Uterus (tissue), 4 donors: ENCODE measurements around the gene OR52B6. TPM values are rescaled to one million over a fixed set of nuclear protein-coding genes. Genes with fewer than 3 reads are reported as not detected.

Experiments
- DNase-seq, 2 donors: peaks; one replicate each; pipeline ENCODE4 v3.0.0-alpha.2; 2019 to 2020
- H3K27ac ChIP-seq, 2 donors: fragments of 200-600 bp; sonication (generic); 1 replicate in 1 of 2; 2 replicates in 1 of 2; pipeline ENCODE4 v1.5.1; 2016 to 2018
- H3K27me3 ChIP-seq, 2 donors: fragments of 200-600 bp; sonication (generic); one replicate each; pipeline ENCODE4 v1.5.1; 2018 to 2019; ENCODE audit warnings: control low read depth in 1 of 2
- H3K36me3 ChIP-seq, 2 donors: fragments of 200-600 bp; sonication (generic); one replicate each; pipeline ENCODE4 v1.5.1; 2019; ENCODE audit warnings: control low read depth in 1 of 2
- H3K4me1 ChIP-seq, 2 donors: fragments of 200-600 bp; sonication (generic); one replicate each; pipeline ENCODE4 v1.5.1; 2018 to 2019; ENCODE audit warnings: control low read depth in 1 of 2
- H3K4me3 ChIP-seq, 2 donors: fragments of 200-600 bp; sonication (generic); 1 replicate in 1 of 2; 2 replicates in 1 of 2; pipeline ENCODE4 v1.5.1; 2018 to 2019; ENCODE audit warnings: mild to moderate bottlenecking in 1 of 2
- H3K9me3 ChIP-seq, 2 donors: fragments of 200-600 bp; sonication (generic); one replicate each; pipeline ENCODE4 v1.5.1; 2019; ENCODE audit warnings: control low read depth in 1 of 2
- POLR2A ChIP-seq, 2 donors: fragments of 450-650 bp; IDR thresholded peaks; one replicate each; pipeline ENCODE4 v1.6.1; 2016; ENCODE audit warnings: antibody characterized with exemption in 2 of 2, mild to moderate bottlenecking in 1 of 2, moderate library complexity in 1 of 2
- intact Hi-C: fragments of 100-400 bp; cut with DNase I; formaldehyde crosslinking; loops from one replicate; pipeline ENCODE4 v1.15.1; 2023; ENCODE audit warnings: low total_unique reads
- total RNA-seq, 4 donors: library from RNA; depleted of rRNA in 3 of 4; stranded (reverse); fragments of >200 nt in 3 of 4; gene quantifications; one replicate each; pipeline versions ENCODE4 v1.1.0 to v1.2.4, GENCODE V29; 2014 to 2023
- TF ChIP-seq, protein P1 (sequence below), 4 experiments: fragments of 200-600 bp in 2 of 4; fragments of 450-650 bp in 2 of 4; sonication (generic) in 2 of 4; IDR thresholded peaks; one replicate each; pipeline ENCODE4 v1.5.1; 2016 to 2019; ENCODE audit warnings: antibody characterized with exemption in 4 of 4, mild to moderate bottlenecking in 2 of 4, moderate library complexity in 1 of 4
- donor health status: DM: yes; HTN: yes; CAD: no.

Gene OR52B6
- total RNA-seq, 4 donors from 2014 or later = not detected

DNA sequence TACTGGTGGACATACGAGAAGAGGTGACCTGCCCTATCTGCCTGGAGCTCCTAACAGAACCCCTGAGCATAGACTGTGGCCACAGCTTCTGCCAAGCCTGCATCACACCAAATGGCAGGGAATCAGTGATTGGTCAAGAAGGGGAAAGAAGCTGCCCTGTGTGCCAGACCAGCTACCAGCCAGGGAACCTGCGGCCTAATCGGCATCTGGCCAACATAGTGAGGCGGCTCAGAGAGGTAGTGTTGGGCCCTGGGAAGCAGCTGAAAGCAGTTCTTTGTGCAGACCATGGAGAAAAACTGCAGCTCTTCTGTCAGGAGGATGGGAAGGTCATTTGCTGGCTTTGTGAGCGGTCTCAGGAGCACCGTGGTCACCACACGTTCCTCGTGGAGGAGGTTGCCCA is 22.6 kb downstream of the OR52B6 start:
- Histone ChIP-seq H3K36me3 (no peaks in the 10 kb centered on the region), H3K4me3 (no peak overlapping the region), H3K9me3 (no peaks in the 10 kb centered on the region), H3K27me3 (no peaks in the 10 kb centered on the region), H3K4me1 (no peaks in the 10 kb centered on the region), H3K27ac (no peak overlapping the region)
- TF ChIP-seq, protein P1, sequence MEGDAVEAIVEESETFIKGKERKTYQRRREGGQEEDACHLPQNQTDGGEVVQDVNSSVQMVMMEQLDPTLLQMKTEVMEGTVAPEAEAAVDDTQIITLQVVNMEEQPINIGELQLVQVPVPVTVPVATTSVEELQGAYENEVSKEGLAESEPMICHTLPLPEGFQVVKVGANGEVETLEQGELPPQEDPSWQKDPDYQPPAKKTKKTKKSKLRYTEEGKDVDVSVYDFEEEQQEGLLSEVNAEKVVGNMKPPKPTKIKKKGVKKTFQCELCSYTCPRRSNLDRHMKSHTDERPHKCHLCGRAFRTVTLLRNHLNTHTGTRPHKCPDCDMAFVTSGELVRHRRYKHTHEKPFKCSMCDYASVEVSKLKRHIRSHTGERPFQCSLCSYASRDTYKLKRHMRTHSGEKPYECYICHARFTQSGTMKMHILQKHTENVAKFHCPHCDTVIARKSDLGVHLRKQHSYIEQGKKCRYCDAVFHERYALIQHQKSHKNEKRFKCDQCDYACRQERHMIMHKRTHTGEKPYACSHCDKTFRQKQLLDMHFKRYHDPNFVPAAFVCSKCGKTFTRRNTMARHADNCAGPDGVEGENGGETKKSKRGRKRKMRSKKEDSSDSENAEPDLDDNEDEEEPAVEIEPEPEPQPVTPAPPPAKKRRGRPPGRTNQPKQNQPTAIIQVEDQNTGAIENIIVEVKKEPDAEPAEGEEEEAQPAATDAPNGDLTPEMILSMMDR (IDR thresholded peaks at IDR 0.05) = no peak
- TF ChIP-seq POLR2A (IDR thresholded peaks at IDR 0.05) = no peak
- DNase-seq = no peak
- intact Hi-C loops = no loop called here

DNA sequence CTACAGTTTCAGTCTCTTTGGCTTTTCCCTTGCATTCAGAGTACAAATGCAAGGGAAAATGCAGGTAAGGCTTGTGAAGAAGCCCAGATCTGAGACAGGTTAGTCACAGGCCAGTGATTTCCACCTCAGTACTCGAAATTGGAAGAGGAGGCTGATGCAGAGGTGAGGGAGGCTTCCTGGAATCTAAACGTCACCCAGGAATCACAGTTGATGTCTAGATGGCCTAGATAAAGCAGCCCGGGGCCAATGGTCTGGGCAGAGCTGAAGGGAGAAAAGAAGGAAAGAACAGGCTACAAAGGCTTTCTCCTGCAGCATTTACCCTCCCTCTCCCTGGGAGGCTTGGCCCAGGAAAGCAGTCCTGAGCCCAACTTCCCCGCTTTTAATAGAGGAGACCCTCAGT is 24.2 kb downstream of the OR52B6 start:
- no peak for DNase-seq
- H3K27me3 ChIP-seq = no peaks in the 10 kb centered on the region
- H3K27ac ChIP-seq = no peak overlapping the region
- no peaks in the 10 kb centered on the region for H3K4me1 ChIP-seq
- TF ChIP-seq, protein P1 (IDR thresholded peaks at IDR 0.05) = no peak
- TF ChIP-seq POLR2A (IDR thresholded peaks at IDR 0.05) = no peak
- H3K4me3 ChIP-seq = no peak overlapping the region
- intact Hi-C loops = no loop called here
- no peaks in the 10 kb centered on the region for H3K36me3 ChIP-seq
- no peaks in the 10 kb centered on the region for H3K9me3 ChIP-seq

DNA sequence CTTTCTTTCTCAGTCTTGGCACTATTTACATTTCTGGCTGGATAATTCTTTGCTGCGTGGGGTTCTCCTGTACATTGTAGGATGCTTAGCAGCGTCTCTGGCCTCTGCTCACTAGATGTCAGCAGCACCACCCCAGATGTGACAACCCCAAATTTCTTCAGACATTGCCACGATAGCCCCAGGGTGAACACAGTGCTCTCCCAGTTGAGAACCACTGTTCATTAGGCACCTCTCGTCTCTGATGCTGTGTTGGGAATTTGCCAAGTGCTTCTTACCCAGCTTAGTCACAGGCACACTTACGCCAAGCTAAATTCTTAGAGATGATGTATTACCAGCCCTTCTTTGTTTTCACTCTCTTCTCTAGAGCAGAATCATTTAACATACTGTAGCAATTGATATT is 25.2 kb downstream of the OR52B6 start:
- intact Hi-C loops = no loop called here
- no peak overlapping the region for H3K4me3 ChIP-seq
- H3K4me1 ChIP-seq = no peaks in the 10 kb centered on the region
- H3K9me3 ChIP-seq = no peaks in the 10 kb centered on the region
- no peak overlapping the region for H3K27ac ChIP-seq
- H3K36me3 ChIP-seq = no peaks in the 10 kb centered on the region
- no peak for TF ChIP-seq POLR2A (IDR thresholded peaks at IDR 0.05)
- TF ChIP-seq, protein P1 (IDR thresholded peaks at IDR 0.05) = no peak
- no peaks in the 10 kb centered on the region for H3K27me3 ChIP-seq
- DNase-seq = no peak

DNA sequence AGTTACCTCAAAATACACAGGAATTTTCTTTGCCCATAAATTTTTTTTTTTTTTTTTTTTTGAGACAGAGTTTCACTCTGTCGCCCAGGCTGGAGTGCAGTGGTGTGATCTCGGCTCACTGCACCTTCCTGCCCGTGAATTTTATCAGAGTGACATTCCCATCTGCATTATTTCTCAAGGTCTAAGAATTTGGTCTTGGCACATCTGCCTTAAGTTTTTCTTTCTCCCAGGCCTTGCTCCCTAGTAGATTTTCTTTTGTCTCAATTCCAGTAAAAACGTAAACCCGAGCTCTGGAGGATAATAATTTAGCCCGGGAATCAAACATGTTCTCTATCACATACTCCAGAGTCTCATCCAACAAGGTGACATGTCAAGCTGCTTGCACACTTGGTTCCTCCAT is 28.1 kb downstream of the OR52B6 start:
- H3K4me1 ChIP-seq = no peaks in the 10 kb centered on the region
- no peaks in the 10 kb centered on the region for H3K9me3 ChIP-seq
- DNase-seq = no peak
- intact Hi-C loops = no loop called here
- TF ChIP-seq, protein P1 (IDR thresholded peaks at IDR 0.05) = no peak
- TF ChIP-seq POLR2A (IDR thresholded peaks at IDR 0.05) = no peak
- H3K4me3 ChIP-seq = no peak overlapping the region
- no peaks in the 10 kb centered on the region for H3K36me3 ChIP-seq
- no peak overlapping the region for H3K27ac ChIP-seq
- no peaks in the 10 kb centered on the region for H3K27me3 ChIP-seq

DNA sequence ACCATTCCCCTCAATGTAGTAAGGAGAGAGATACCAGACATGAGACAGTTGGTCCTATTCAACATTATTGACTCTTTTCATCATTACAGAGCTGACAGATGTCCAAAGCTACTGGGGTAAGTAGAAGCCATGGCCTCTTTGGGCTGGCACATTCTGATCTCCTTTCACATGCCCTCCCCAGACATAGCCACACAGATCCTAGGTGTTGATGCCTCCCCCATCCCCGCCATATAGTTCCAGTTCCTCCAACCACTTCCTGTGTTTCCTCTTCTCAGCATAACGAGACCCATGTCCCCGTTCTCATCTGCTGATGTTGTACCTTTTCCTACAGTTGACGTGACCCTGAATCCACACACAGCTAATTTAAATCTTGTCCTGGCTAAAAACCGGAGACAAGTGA is 29.8 kb downstream of the OR52B6 start:
- intact Hi-C loops = no loop called here
- no peak for DNase-seq
- Histone ChIP-seq H3K4me3 (no peak overlapping the region), H3K27ac (no peak overlapping the region), H3K27me3 (no peaks in the 10 kb centered on the region), H3K36me3 (no peaks in the 10 kb centered on the region), H3K9me3 (no peaks in the 10 kb centered on the region), H3K4me1 (no peaks in the 10 kb centered on the region)
- TF ChIP-seq, protein P1 (IDR thresholded peaks at IDR 0.05) = no peak
- no peak for TF ChIP-seq POLR2A (IDR thresholded peaks at IDR 0.05)
